ENCODE measurements around the gene RTL10. TPM values are rescaled to one million over a fixed set of nuclear protein-coding genes. Genes with fewer than 3 reads are reported as not detected.

The RTL10 gene
- polyA plus RNA-seq, 1 experiment = 9.5 TPM

- no peak for DNase-seq (ENCODE audit: low read depth, low spot score)
- TF ChIP-seq, protein P1, sequence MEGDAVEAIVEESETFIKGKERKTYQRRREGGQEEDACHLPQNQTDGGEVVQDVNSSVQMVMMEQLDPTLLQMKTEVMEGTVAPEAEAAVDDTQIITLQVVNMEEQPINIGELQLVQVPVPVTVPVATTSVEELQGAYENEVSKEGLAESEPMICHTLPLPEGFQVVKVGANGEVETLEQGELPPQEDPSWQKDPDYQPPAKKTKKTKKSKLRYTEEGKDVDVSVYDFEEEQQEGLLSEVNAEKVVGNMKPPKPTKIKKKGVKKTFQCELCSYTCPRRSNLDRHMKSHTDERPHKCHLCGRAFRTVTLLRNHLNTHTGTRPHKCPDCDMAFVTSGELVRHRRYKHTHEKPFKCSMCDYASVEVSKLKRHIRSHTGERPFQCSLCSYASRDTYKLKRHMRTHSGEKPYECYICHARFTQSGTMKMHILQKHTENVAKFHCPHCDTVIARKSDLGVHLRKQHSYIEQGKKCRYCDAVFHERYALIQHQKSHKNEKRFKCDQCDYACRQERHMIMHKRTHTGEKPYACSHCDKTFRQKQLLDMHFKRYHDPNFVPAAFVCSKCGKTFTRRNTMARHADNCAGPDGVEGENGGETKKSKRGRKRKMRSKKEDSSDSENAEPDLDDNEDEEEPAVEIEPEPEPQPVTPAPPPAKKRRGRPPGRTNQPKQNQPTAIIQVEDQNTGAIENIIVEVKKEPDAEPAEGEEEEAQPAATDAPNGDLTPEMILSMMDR (IDR thresholded peaks at IDR 0.05; ENCODE audit: low read depth, low read length) = no peak
- ChIA-PET POLR2A (no interaction called here), CTCF (interaction anchor here (1.8 kb wide), 1 partner anchor 59 kb away, joined by 6 read pairs; no protein-coding TSS in a partner anchor)
- H3K27me3 ChIP-seq (ENCODE audit: control insufficient read depth, insufficient read depth, low read length) = no peaks in the 10 kb centered on the region
- no peak overlapping the region for H3K4me3 ChIP-seq (ENCODE audit: low read depth, low read length)
- peak overlapping the region; percentile 31 for H3K27ac ChIP-seq (ENCODE audit: low read depth, low read length)
- peaks cover 7% of the 10 kb centered on the region for H3K9me3 ChIP-seq (ENCODE audit: control insufficient read depth, insufficient read depth, low read length)
Observed at GRCh38 chr22:19851291-19852176, 3.1 kb downstream of the RTL10 start.

DNA sequence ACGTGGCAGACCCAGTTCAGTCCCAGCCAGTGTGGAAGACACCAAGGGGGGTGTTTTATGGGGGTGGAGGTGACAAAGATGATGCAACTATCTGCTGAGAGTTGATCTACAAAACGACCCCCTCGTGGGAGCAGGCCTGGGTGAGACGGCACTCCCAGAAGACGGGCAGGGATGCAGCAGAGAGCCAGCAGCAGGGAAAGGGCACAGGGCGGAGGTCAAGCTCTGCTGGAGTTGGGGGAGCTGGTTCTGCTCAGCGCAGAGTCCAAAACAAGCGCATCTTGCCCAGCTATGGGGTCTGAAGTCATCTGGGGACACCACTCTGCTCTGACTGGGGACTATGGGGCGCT, 3.9 kb downstream of the RTL10 start:
- H3K27me3 ChIP-seq (ENCODE audit: control insufficient read depth, insufficient read depth, low read length) = no peaks in the 10 kb centered on the region
- CTCF ChIA-PET = interaction anchor here (1.8 kb wide), 1 partner anchor 59 kb away, joined by 6 read pairs; no protein-coding TSS in a partner anchor
- DNase-seq (ENCODE audit: low read depth, low spot score) = no peak
- H3K9me3 ChIP-seq (ENCODE audit: control insufficient read depth, insufficient read depth, low read length) = peaks cover 7% of the 10 kb centered on the region
- H3K27ac ChIP-seq (ENCODE audit: low read depth, low read length) = no peak overlapping the region
- POLR2A ChIA-PET = no interaction called here
- no peak overlapping the region for H3K4me3 ChIP-seq (ENCODE audit: low read depth, low read length)
- TF ChIP-seq, protein P1 (IDR thresholded peaks at IDR 0.05; ENCODE audit: low read depth, low read length) = no peak

GRCh38 chr22:19849835-19850762, 4.6 kb downstream of the RTL10 start:
- ChIA-PET CTCF (interaction anchor here (1.8 kb wide), 1 partner anchor 60 kb away, joined by 6 read pairs; no protein-coding TSS in a partner anchor), POLR2A (interaction anchor here (0.6 kb wide), 1 partner anchor 459 kb away, joined by 7 read pairs; no protein-coding TSS in a partner anchor)

GRCh38 chr22:19848298-19849224, 6.1 kb downstream of the RTL10 start:
- Histone ChIP-seq H3K9me3 (ENCODE audit: control insufficient read depth, insufficient read depth, low read length) (peaks cover 7% of the 10 kb centered on the region), H3K4me3 (ENCODE audit: low read depth, low read length) (no peak overlapping the region), H3K27me3 (ENCODE audit: control insufficient read depth, insufficient read depth, low read length) (no peaks in the 10 kb centered on the region), H3K27ac (ENCODE audit: low read depth, low read length) (no peak overlapping the region)
- TF ChIP-seq, protein P1 (IDR thresholded peaks at IDR 0.05; ENCODE audit: low read depth, low read length) = no peak
- POLR2A ChIA-PET = no interaction called here
- DNase-seq (ENCODE audit: low read depth, low spot score) = no peak
- CTCF ChIA-PET = no interaction called here

More at GRCh38 chr22:19849835-19850762, 4.6 kb downstream of the RTL10 start:
- TF ChIP-seq, protein P1 (IDR thresholded peaks at IDR 0.05; ENCODE audit: low read depth, low read length) = no peak
- H3K9me3 ChIP-seq (ENCODE audit: control insufficient read depth, insufficient read depth, low read length) = peaks cover 7% of the 10 kb centered on the region
- DNase-seq (ENCODE audit: low read depth, low spot score) = no peak
- no peak overlapping the region for H3K4me3 ChIP-seq (ENCODE audit: low read depth, low read length)
- H3K27ac ChIP-seq (ENCODE audit: low read depth, low read length) = no peak overlapping the region
- no peaks in the 10 kb centered on the region for H3K27me3 ChIP-seq (ENCODE audit: control insufficient read depth, insufficient read depth, low read length)
